AG10803 (cell line): ENCODE data around the gene TNS1.

Experiments
- DNase-seq: peaks from one replicate; pipeline ENCODE4 v3.0.0; 2010; ENCODE audit warnings: low read depth
- H3K4me3 ChIP-seq: 2 replicates; pipeline ENCODE4 v1.5.1; 2011; ENCODE audit warnings: mild to moderate bottlenecking, low read length, control low read depth
- TF ChIP-seq, protein P1 (sequence below): conservative IDR thresholded peaks from 2 replicates; pipeline ENCODE4 v1.5.1; 2011; ENCODE audit warnings: mild to moderate bottlenecking, low read length, control low read depth, inconsistent platforms

Gene TNS1

DNA sequence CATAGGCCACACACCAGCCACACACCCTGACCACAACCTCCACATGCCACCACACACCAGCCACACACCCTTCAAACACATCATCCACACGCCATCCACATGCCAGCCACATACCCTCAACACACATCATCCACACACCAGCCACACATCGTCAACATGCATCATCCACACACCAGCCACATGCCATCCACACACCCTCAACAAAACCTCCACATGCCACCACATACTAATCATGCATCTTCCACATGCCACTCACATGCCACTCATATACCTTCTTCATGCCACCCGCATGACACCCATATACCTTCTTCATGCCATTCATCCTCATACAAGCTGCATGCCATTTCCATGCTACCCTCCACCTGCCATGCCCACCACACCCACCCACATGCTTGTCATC is 12.4 kb downstream of the TNS1 start:
- H3K4me3 ChIP-seq, result no peak overlapping the region
- TF ChIP-seq, protein P1, sequence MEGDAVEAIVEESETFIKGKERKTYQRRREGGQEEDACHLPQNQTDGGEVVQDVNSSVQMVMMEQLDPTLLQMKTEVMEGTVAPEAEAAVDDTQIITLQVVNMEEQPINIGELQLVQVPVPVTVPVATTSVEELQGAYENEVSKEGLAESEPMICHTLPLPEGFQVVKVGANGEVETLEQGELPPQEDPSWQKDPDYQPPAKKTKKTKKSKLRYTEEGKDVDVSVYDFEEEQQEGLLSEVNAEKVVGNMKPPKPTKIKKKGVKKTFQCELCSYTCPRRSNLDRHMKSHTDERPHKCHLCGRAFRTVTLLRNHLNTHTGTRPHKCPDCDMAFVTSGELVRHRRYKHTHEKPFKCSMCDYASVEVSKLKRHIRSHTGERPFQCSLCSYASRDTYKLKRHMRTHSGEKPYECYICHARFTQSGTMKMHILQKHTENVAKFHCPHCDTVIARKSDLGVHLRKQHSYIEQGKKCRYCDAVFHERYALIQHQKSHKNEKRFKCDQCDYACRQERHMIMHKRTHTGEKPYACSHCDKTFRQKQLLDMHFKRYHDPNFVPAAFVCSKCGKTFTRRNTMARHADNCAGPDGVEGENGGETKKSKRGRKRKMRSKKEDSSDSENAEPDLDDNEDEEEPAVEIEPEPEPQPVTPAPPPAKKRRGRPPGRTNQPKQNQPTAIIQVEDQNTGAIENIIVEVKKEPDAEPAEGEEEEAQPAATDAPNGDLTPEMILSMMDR, result no peak
- no peak for DNase-seq

DNA sequence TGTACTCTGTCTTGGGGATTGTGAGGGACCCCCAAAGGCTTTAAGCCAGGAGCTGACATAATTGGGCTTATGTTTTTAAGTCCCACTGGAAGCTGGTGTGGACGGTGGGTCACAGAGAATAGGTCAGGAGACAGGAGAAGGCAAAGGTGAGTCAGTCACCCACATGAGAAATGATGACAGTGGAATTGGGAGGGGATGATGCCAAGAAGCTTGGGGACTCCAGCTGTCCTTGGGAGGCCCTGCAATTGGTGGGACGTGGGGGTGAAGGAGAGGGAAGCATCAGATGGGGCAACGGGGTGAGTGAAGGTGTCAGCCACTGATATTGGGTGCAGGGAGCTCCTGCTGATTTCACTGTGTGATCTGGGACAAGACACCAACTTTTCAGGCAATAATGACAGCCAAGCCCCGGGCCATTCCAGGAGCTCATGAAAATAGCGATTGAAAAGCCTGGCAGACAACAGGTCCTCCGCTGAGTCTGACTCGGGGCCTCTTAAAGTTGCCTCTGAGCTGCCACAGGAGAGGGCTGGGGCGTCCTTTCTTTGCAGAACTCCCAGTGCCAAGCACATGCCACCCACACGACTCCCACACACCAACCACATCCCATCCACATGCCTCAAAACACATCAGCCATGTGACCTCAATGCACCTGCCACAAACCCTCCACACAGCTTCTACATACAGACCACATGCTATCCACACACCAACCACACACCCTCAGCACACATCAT is 13.4 kb downstream of the TNS1 start:
- H3K4me3 ChIP-seq, result no peak overlapping the region
- TF ChIP-seq, protein P1, result no peak
- no peak for DNase-seq

GRCh38 chr2:217988840-217989204 is 14.0 kb downstream of the TNS1 start:
- peak; percentile 54 for DNase-seq
- TF ChIP-seq, protein P1, result no peak
- no peak overlapping the region for H3K4me3 ChIP-seq

- no peak overlapping the region for H3K4me3 ChIP-seq
- DNase-seq, result peak; percentile 73
- TF ChIP-seq, protein P1, result peak; percentile 93
Observed at GRCh38 chr2:217988014-217988839, 14.6 kb downstream of the TNS1 start.

- TF ChIP-seq, protein P1, result no peak
- no peak for DNase-seq
- no peak overlapping the region for H3K4me3 ChIP-seq
Observed at GRCh38 chr2:217987391-217987790, 15.4 kb downstream of the TNS1 start.

- H3K4me3 ChIP-seq, result no peak overlapping the region
- TF ChIP-seq, protein P1, result no peak
- no peak for DNase-seq
Observed at GRCh38 chr2:217986256-217986961, 16.4 kb downstream of the TNS1 start.
